Measurements from ENCODE around the gene ACTN4.

ACTN4 gene

GRCh38 chr19:38742296-38742695 is 94.8 kb downstream of the ACTN4 start:
- TF ChIP-seq CTCF (IDR thresholded peaks at IDR 0.05; ENCODE audit: insufficient read depth, low read length, poor library complexity, severe bottlenecking) = no peak

GRCh38 chr19:38742906-38743305 is 95.5 kb downstream of the ACTN4 start:
- H3K27me3 ChIP-seq (replicated peaks; ENCODE audit: control insufficient read depth, insufficient read depth, low read length) = no peaks in the 10 kb centered on the region
- no peak for TF ChIP-seq CTCF (IDR thresholded peaks at IDR 0.05; ENCODE audit: insufficient read depth, low read length, poor library complexity, severe bottlenecking)
- DNase-seq (ENCODE audit: extremely low read depth, insufficient read length) = no peak
- H3K4me3 ChIP-seq (replicated peaks; ENCODE audit: low read depth, low read length) = no peak overlapping the region
- H3K36me3 ChIP-seq (ENCODE audit: control insufficient read depth, insufficient read depth, low read length) = no peaks in the 10 kb centered on the region

More at GRCh38 chr19:38742296-38742695, 94.8 kb downstream of the ACTN4 start:
- no peak overlapping the region for H3K4me3 ChIP-seq (replicated peaks; ENCODE audit: low read depth, low read length)
- H3K36me3 ChIP-seq (ENCODE audit: control insufficient read depth, insufficient read depth, low read length) = no peaks in the 10 kb centered on the region
- no peaks in the 10 kb centered on the region for H3K27me3 ChIP-seq (replicated peaks; ENCODE audit: control insufficient read depth, insufficient read depth, low read length)
- no peak for DNase-seq (ENCODE audit: extremely low read depth, insufficient read length)

GRCh38 chr19:38743394-38744297 is 96.2 kb downstream of the ACTN4 start:
- TF ChIP-seq CTCF (IDR thresholded peaks at IDR 0.05; ENCODE audit: insufficient read depth, low read length, poor library complexity, severe bottlenecking) = no peak
- no peak for DNase-seq (ENCODE audit: extremely low read depth, insufficient read length)
- H3K36me3 ChIP-seq (ENCODE audit: control insufficient read depth, insufficient read depth, low read length) = no peaks in the 10 kb centered on the region
- no peak overlapping the region for H3K4me3 ChIP-seq (replicated peaks; ENCODE audit: low read depth, low read length)
- no peaks in the 10 kb centered on the region for H3K27me3 ChIP-seq (replicated peaks; ENCODE audit: control insufficient read depth, insufficient read depth, low read length)

GRCh38 chr19:38744298-38744681 is 96.8 kb downstream of the ACTN4 start, which contains the start of gene CAPN12:
Gene CAPN12 (minus strand): TSS chr19:38744474. CDS start chr19:38744165, 309 bp downstream.
- no peak for DNase-seq (ENCODE audit: extremely low read depth, insufficient read length)
- no peak for TF ChIP-seq CTCF (IDR thresholded peaks at IDR 0.05; ENCODE audit: insufficient read depth, low read length, poor library complexity, severe bottlenecking)

GRCh38 chr19:38744874-38745273 is 97.4 kb downstream of the ACTN4 start:
- Histone ChIP-seq H3K4me3 (replicated peaks; ENCODE audit: low read depth, low read length) (no peak overlapping the region), H3K27me3 (replicated peaks; ENCODE audit: control insufficient read depth, insufficient read depth, low read length) (no peaks in the 10 kb centered on the region), H3K36me3 (ENCODE audit: control insufficient read depth, insufficient read depth, low read length) (no peaks in the 10 kb centered on the region)
- TF ChIP-seq CTCF (IDR thresholded peaks at IDR 0.05; ENCODE audit: insufficient read depth, low read length, poor library complexity, severe bottlenecking) = no peak
- no peak for DNase-seq (ENCODE audit: extremely low read depth, insufficient read length)

More at GRCh38 chr19:38744298-38744681, 96.8 kb downstream of the ACTN4 start, which contains the start of gene CAPN12:
- Histone ChIP-seq H3K4me3 (replicated peaks; ENCODE audit: low read depth, low read length) (no peak within 1 kb of the TSS), H3K36me3 (ENCODE audit: control insufficient read depth, insufficient read depth, low read length) (no peaks in the 10 kb centered on the region), H3K27me3 (replicated peaks; ENCODE audit: control insufficient read depth, insufficient read depth, low read length) (no peaks in the 10 kb centered on the region)

Data from GM06990 (cell line).